K562 (cell line): ENCODE data around the gene GJB6. TPM values are rescaled to one million over a fixed set of nuclear protein-coding genes. Genes with fewer than 3 reads are reported as not detected.

Source experiments
- ATAC-seq: fragments of 200-7000 bp; cut with Tn5 transposase; 3 replicates; pipeline ENCODE4 v1.9.1; 2020; ENCODE audit warnings: moderate library complexity
- BruUV-seq: library from RNA; stranded (reverse); fragments of 400-500 nt; replicated peaks from 2 replicates; lab custom pipeline; 2021; lab: Mats Ljungman, UMichigan
- CTCF ChIA-PET: fragments of 300-600 bp; formaldehyde crosslinking; extraction: SDS; loops from one replicate; lab custom pipeline; 2021; ENCODE audit warnings: low intra/inter-chr PET ratio; lab: Yijun Ruan, JAX
- POLR2A ChIA-PET: fragments of 300-600, 350-650 bp; sonication (Branson Sonifier 250); formaldehyde crosslinking; extraction: SDS; loops from one replicate; lab custom pipeline; 2021; ENCODE audit warnings: antibody characterized with exemption, inconsistent platforms; lab: Yijun Ruan, JAX
- DNase-seq, 4 experiments: peaks; one replicate each; pipeline versions ENCODE4 v3.0.0 to v3.0.0-alpha.2; 2011 to 2018; ENCODE audit warnings: low spot score in 3 of 4, mixed read lengths in 3 of 4; ENCODE audit errors: extremely low read depth in 1 of 4
- FAIRE-seq: peaks from 2 replicates; lab custom pipeline; 2011; peaks lifted over from hg19 to GRCh38; lab: Jason Lieb, UNC
- H2AFZ ChIP-seq: 2 replicates; pipeline ENCODE4 v1.6.0; 2011; ENCODE audit warnings: low read depth, low read length, control low read depth, inconsistent platforms
- H3K27ac ChIP-seq: fragments of 200-600 bp; 3 replicates; pipeline ENCODE4 v1.8.0; 2011; ENCODE audit warnings: low read depth, mild to moderate bottlenecking, control low read depth, inconsistent platforms, low read length, moderate library complexity, mixed read lengths; ENCODE audit errors: extremely low read depth
- H3K27me3 ChIP-seq, 2 experiments: fragments of 300-600 bp in 1 of 2; 2 replicates in 1 of 2; 3 replicates in 1 of 2; pipeline versions ENCODE4 v1.6.0 to v1.8.0; 2011; ENCODE audit warnings: inconsistent platforms in 2 of 2, low read length in 2 of 2, mild to moderate bottlenecking in 1 of 2, mixed read lengths in 1 of 2, moderate library complexity in 1 of 2; ENCODE audit not compliant: control insufficient read depth in 2 of 2, insufficient read depth in 2 of 2
- H3K36me3 ChIP-seq: fragments of 300-600 bp; 3 replicates; pipeline ENCODE4 v1.8.0; 2011; ENCODE audit warnings: mild to moderate bottlenecking, low read length, inconsistent platforms; ENCODE audit not compliant: control insufficient read depth, insufficient read depth
- H3K4me1 ChIP-seq, 2 experiments: fragments of 200-600 bp in 1 of 2; replicated peaks in 1 of 2; 2 replicates in 1 of 2; 3 replicates in 1 of 2; pipeline versions ENCODE4 v1.5.1 to v1.8.0; 2011; ENCODE audit warnings: inconsistent platforms in 2 of 2, low read length in 2 of 2, mild to moderate bottlenecking in 1 of 2, mixed read lengths in 1 of 2, moderate library complexity in 1 of 2; ENCODE audit not compliant: control insufficient read depth in 2 of 2, insufficient read depth in 2 of 2
- H3K4me2 ChIP-seq: 2 replicates; pipeline ENCODE4 v1.6.1; 2011; ENCODE audit warnings: low read length, control low read depth, inconsistent platforms, mixed read lengths; ENCODE audit not compliant: insufficient read depth
- H3K4me3 ChIP-seq: fragments of 200-600 bp; sonication (generic), shearing (Covaris generic); 2 replicates; pipeline ENCODE4 v1.5.1; 2016; ENCODE audit warnings: control low read depth, inconsistent platforms
- H3K79me2 ChIP-seq: fragments of 200-600 bp; 3 replicates; pipeline ENCODE4 v1.8.0; 2011; ENCODE audit warnings: low read length, inconsistent platforms; ENCODE audit not compliant: control insufficient read depth, insufficient read depth
- H3K9ac ChIP-seq, 2 experiments: 2 replicates each; pipeline versions ENCODE4 v1.6.0 to v1.6.1; 2011; ENCODE audit warnings: low read depth in 2 of 2, low read length in 2 of 2, control low read depth in 1 of 2, inconsistent platforms in 1 of 2, mild to moderate bottlenecking in 1 of 2, mixed read lengths in 1 of 2; ENCODE audit not compliant: insufficient read depth in 1 of 2
- H3K9me1 ChIP-seq: one replicate; pipeline ENCODE4 v1.6.0; 2011; ENCODE audit warnings: inconsistent platforms, mild to moderate bottlenecking, low read length, moderate library complexity; ENCODE audit not compliant: control insufficient read depth, insufficient read depth
- H3K9me3 ChIP-seq: replicated peaks from 2 replicates; pipeline ENCODE4 v1.5.1; 2011; ENCODE audit warnings: low read depth, low read length, inconsistent platforms; ENCODE audit not compliant: control insufficient read depth, insufficient read depth
- H4K20me1 ChIP-seq: replicated peaks from 2 replicates; pipeline ENCODE4 v1.6.1; 2011; ENCODE audit warnings: low read length, inconsistent platforms, mixed read lengths; ENCODE audit not compliant: control insufficient read depth, insufficient read depth
- CLOCK ChIP-seq: fragments of 250-450 bp; sonication (Bioruptor Pico); IDR thresholded peaks from 2 replicates; pipeline ENCODE4 v1.4.0; 2020; ENCODE audit warnings: mild to moderate bottlenecking, moderate library complexity, borderline replicate concordance
- E2F6 ChIP-seq, 2 experiments: IDR thresholded peaks; 2 replicates each; pipeline ENCODE4 v1.6.1; 2011; ENCODE audit warnings: borderline replicate concordance in 1 of 2, control low read depth in 1 of 2, low read depth in 1 of 2, low read length in 1 of 2, mild to moderate bottlenecking in 1 of 2, mixed read lengths in 1 of 2, moderate library complexity in 1 of 2; ENCODE audit not compliant: insufficient read depth in 1 of 2, insufficient read length in 1 of 2, poor library complexity in 1 of 2, severe bottlenecking in 1 of 2; ENCODE audit errors: extremely low read depth in 1 of 2
- ELF1 ChIP-seq: fragments of 200-800 bp; sonication (Bioruptor generic); IDR thresholded peaks from 2 replicates; pipeline ENCODE4 v1.6.1; 2016; ENCODE audit warnings: missing genetic modification characterization, missing compliant biosample characterization
- EZH2 ChIP-seq: IDR thresholded peaks from 2 replicates; pipeline ENCODE4 v1.6.1; 2012; ENCODE audit warnings: low read depth, mild to moderate bottlenecking, inconsistent platforms, low read length, borderline replicate concordance
- GABPB1 ChIP-seq: sonication (generic); formaldehyde crosslinking; IDR thresholded peaks from 2 replicates; pipeline ENCODE4 v1.8.0; 2022; ENCODE audit warnings: mild to moderate bottlenecking, missing genetic modification reagents
- GMEB1 ChIP-seq: fragments of 250-450 bp; sonication (Bioruptor Pico); IDR thresholded peaks from 2 replicates; pipeline ENCODE4 v1.4.0; 2020; ENCODE audit warnings: mild to moderate bottlenecking
- MLX ChIP-seq, 2 experiments: fragments of 450-650 bp in 1 of 2; sonication (generic) in 1 of 2; formaldehyde crosslinking; conservative IDR thresholded peaks; 2 replicates each; pipeline versions ENCODE4 v1.4.0 to v1.8.1; 2020 to 2022; ENCODE audit warnings: mild to moderate bottlenecking in 1 of 2, missing genetic modification reagents in 1 of 2
- ZFP1 ChIP-seq: fragments of 450-650 bp; formaldehyde crosslinking; IDR thresholded peaks from 2 replicates; pipeline ENCODE4 v1.4.0; 2020; ENCODE audit warnings: mild to moderate bottlenecking, mixed read lengths
- ZNF592 ChIP-seq: fragments of 450-650 bp; IDR thresholded peaks from 2 replicates; pipeline ENCODE4 v1.6.1; 2017; ENCODE audit warnings: antibody characterized with exemption, mild to moderate bottlenecking
- WGBS: fragments of 100-300 bp; shearing (Covaris generic); methylation state at CpG from one replicate; pipeline ENCODE4 v1.1.6; 2016; ENCODE audit warnings: low coverage, mixed read lengths; ENCODE audit not compliant: insufficient coverage; ENCODE audit errors: missing lambda C conversion rate; 5-methylcytosine and 5-hydroxymethylcytosine counted together
- in situ Hi-C: fragments of 300-500 bp; cut with MboI; formaldehyde crosslinking; loops from 4 replicates; pipeline ENCODE4 v1.15.0; 2018; ENCODE audit warnings: inconsistent platforms, mixed read lengths
- intact Hi-C: fragments of 100-400 bp; cut with micrococcal nuclease; formaldehyde crosslinking; loops from 2 replicates; pipeline ENCODE4 v1.14.2; 2022
- polyA plus RNA-seq, 8 experiments: library from polyadenylated mRNA; depleted of rRNA in 4 of 8; stranded (reverse) in 5 of 8; unstranded in 3 of 8; fragments of >200 nt; fragmentation: Nextera tagmentation in 2 of 8; fragmentation: Illumina TruSeq in 1 of 8; extraction: Ambion mirVana in 2 of 8; extraction: Trizol in 1 of 8; gene quantifications; 2 replicates each; pipeline versions ENCODE4 v1.2.1 to v1.2.3, GENCODE V29; 2011 to 2014; ENCODE audit warnings: inconsistent platforms in 1 of 8, missing spikeins in 1 of 8
- total RNA-seq, 7 experiments: library from RNA; depleted of rRNA in 6 of 7; stranded (reverse); fragments of >200 nt in 6 of 7; fragmentation: Illumina TruSeq in 2 of 7; extraction: Trizol in 2 of 7; gene quantifications; 2 replicates each; pipeline versions ENCODE4 v1.2.1 to v1.2.3, GENCODE V29; 2011 to 2021; ENCODE audit warnings: low replicate concordance in 1 of 7

The GJB6 gene
- total and polyA plus RNA-seq, 9 of the 15 experiments (the other 6 are each of a cell fraction or from before 2014, with no cell fraction given), result not detected

- TF ChIP-seq GMEB1 (CRISPR knock-in tag), result no peak
- TF ChIP-seq MLX (CRISPR knock-in tag; conservative IDR thresholded peaks at IDR 0.05), result no peak
Measured at GRCh38 chr13:20241593-20241992, 9.5 kb upstream of the GJB6 start (continued).

GRCh38 chr13:20239748-20240147, 7.6 kb upstream of the GJB6 start:
- no peaks in the 10 kb centered on the region for H3K9me1 ChIP-seq
- CTCF ChIA-PET, result no interaction called here
- H2AFZ ChIP-seq, result no peak overlapping the region
- FAIRE-seq (no peak), ATAC-seq (no peak), DNase-seq (no peak)
- H3K27ac ChIP-seq, result no peak overlapping the region
- POLR2A ChIA-PET, result interaction anchor here (0.7 kb wide), 1 partner anchor 34 kb away, joined by 3 read pairs; no protein-coding TSS in a partner anchor
- in situ Hi-C loops (no loop called here), intact Hi-C loops (no loop called here)
- no peak overlapping the region for H3K4me2 ChIP-seq
- H3K4me1 ChIP-seq, result no peaks in the 10 kb centered on the region; a peak in 1 of 5 replicates
- no peak overlapping the region for H3K9ac ChIP-seq
- H3K36me3 ChIP-seq, result no peaks in the 10 kb centered on the region
- BruUV-seq, result no TSS peak
- no peaks in the 10 kb centered on the region for H3K9me3 ChIP-seq
- H4K20me1 ChIP-seq, result no peaks in the 10 kb centered on the region; the same call in 1 of the 2 replicates
- no peaks in the 10 kb centered on the region for H3K79me2 ChIP-seq
- WGBS, result 1% methylated on average over 6 of the region's 6 CpGs
- peaks cover 0 to 20% of the 10 kb centered on the region in 2 experiments; a peak in 2 of 5 replicates for H3K27me3 ChIP-seq
- no peak overlapping the region for H3K4me3 ChIP-seq
- TF ChIP-seq ZNF592 (no peak), EZH2 (no peak), ELF1 (no peak), ZFP1 (CRISPR knock-in tag) (no peak), GABPB1 (CRISPR knock-in tag) (no peak), E2F6 (IDR thresholded peaks at IDR 0.05; ENCODE audit: borderline replicate concordance in 1 of 2, extremely low read depth in 1 of 2, insufficient read depth in 1 of 2, insufficient read length in 1 of 2, low read depth in 1 of 2, low read length in 1 of 2, poor library complexity in 1 of 2, severe bottlenecking in 1 of 2) (no peak), CLOCK (CRISPR knock-in tag) (no peak)
